WTC11 (cell line): ENCODE results near the gene CAST. TPM values are rescaled to one million over a fixed set of nuclear protein-coding genes. Genes with fewer than 3 reads are reported as not detected.

Experiments used
- ATAC-seq: fragments of 200-7000 bp; cut with Tn5 transposase; 2 replicates; pipeline ENCODE4 v1.10.0; 2021; ENCODE audit warnings: mild to moderate bottlenecking, moderate library complexity
- CTCF ChIA-PET: fragments of 300-600 bp; sonication (Branson Sonifier 250); formaldehyde crosslinking; loops from one replicate; lab custom pipeline; 2021; ENCODE audit warnings: antibody characterized with exemption; lab: Charles Lee
- POLR2A ChIA-PET: fragments of 350-600 bp; sonication (Branson Sonifier 250); formaldehyde crosslinking; loops from one replicate; lab custom pipeline; 2021; ENCODE audit warnings: antibody characterized with exemption; lab: Charles Lee
- DNase-seq: peaks from one replicate; pipeline ENCODE4 v3.0.0; 2021; ENCODE audit warnings: low spot score
- H3K27ac Mint-ChIP-seq: 2 replicates; pipeline ENCODE4 v1.8.0; 2021; ENCODE audit warnings: mixed read lengths
- H3K27me3 Mint-ChIP-seq: 2 replicates; pipeline ENCODE4 v1.8.0; 2021; ENCODE audit warnings: low read depth, mild to moderate bottlenecking, moderate library complexity, mixed read lengths
- H3K36me3 Mint-ChIP-seq: 2 replicates; pipeline ENCODE4 v1.8.0; 2021; ENCODE audit warnings: mixed read lengths
- H3K4me1 Mint-ChIP-seq: 2 replicates; pipeline ENCODE4 v1.8.0; 2022; ENCODE audit warnings: mixed read lengths
- H3K4me3 Mint-ChIP-seq: 2 replicates; pipeline ENCODE4 v1.8.0; 2021; ENCODE audit warnings: mild to moderate bottlenecking, moderate library complexity, mixed read lengths
- H3K9me3 Mint-ChIP-seq: 2 replicates; pipeline ENCODE4 v1.8.0; 2021; ENCODE audit warnings: mixed read lengths
- ATF1 ChIP-seq: sonication (generic); formaldehyde crosslinking; IDR thresholded peaks from 2 replicates; pipeline ENCODE4 v1.8.1; 2023; ENCODE audit warnings: mild to moderate bottlenecking, moderate library complexity, missing genetic modification reagents
- FOXJ3 ChIP-seq: sonication (generic); formaldehyde crosslinking; IDR thresholded peaks from 2 replicates; pipeline ENCODE4 v1.9.0; 2021; ENCODE audit warnings: missing genetic modification reagents, mild to moderate bottlenecking, borderline replicate concordance
- FOXP1 ChIP-seq: sonication (generic); formaldehyde crosslinking; IDR thresholded peaks from 2 replicates; pipeline ENCODE4 v1.8.0; 2022; ENCODE audit warnings: missing genetic modification reagents, mild to moderate bottlenecking, moderate library complexity, borderline replicate concordance
- GABPB1 ChIP-seq: sonication (generic); formaldehyde crosslinking; IDR thresholded peaks from 2 replicates; pipeline ENCODE4 v1.8.1; 2023; ENCODE audit warnings: mild to moderate bottlenecking, missing genetic modification reagents
- GRHL2 ChIP-seq: fragments of 250-450 bp; sonication (Bioruptor Pico); IDR thresholded peaks from 2 replicates; pipeline ENCODE4 v1.8.0; 2022; ENCODE audit warnings: mild to moderate bottlenecking, moderate library complexity; ENCODE audit not compliant: insufficient replicate concordance, severe bottlenecking
- JUN ChIP-seq: sonication (generic); formaldehyde crosslinking; IDR thresholded peaks from 2 replicates; pipeline ENCODE4 v1.8.0; 2023; ENCODE audit warnings: mild to moderate bottlenecking, missing genetic modification reagents
- NR2C2 ChIP-seq: sonication (generic); formaldehyde crosslinking; IDR thresholded peaks from 2 replicates; pipeline ENCODE4 v1.8.0; 2022; ENCODE audit warnings: mild to moderate bottlenecking, missing genetic modification reagents
- RORB ChIP-seq: fragments of 250-450 bp; sonication (Bioruptor Pico); IDR thresholded peaks from 2 replicates; pipeline ENCODE4 v1.9.0; 2021; ENCODE audit warnings: mild to moderate bottlenecking
- SMAD4 ChIP-seq: sonication (generic); formaldehyde crosslinking; IDR thresholded peaks from 2 replicates; pipeline ENCODE4 v1.8.0; 2022; ENCODE audit warnings: mild to moderate bottlenecking, missing genetic modification reagents
- TP53 ChIP-seq: sonication (generic); formaldehyde crosslinking; IDR thresholded peaks from 2 replicates; pipeline ENCODE4 v1.8.1; 2023; ENCODE audit warnings: mild to moderate bottlenecking, missing genetic modification reagents
- ZNF138 ChIP-seq: sonication (generic); formaldehyde crosslinking; conservative IDR thresholded peaks from 2 replicates; pipeline ENCODE4 v1.8.1; 2022; ENCODE audit warnings: mild to moderate bottlenecking, moderate library complexity, missing genetic modification reagents
- total RNA-seq: library from RNA; stranded (reverse); gene quantifications from 3 replicates; pipeline ENCODE4 v1.2.3, GENCODE V29; 2021
- TF ChIP-seq, protein P1 (sequence below): sonication (generic); formaldehyde crosslinking; IDR thresholded peaks from 2 replicates; pipeline ENCODE4 v1.8.0; 2022; ENCODE audit warnings: mild to moderate bottlenecking, missing genetic modification reagents
- TF ChIP-seq, protein P2 (sequence below): sonication (generic); formaldehyde crosslinking; IDR thresholded peaks from 2 replicates; pipeline ENCODE4 v1.8.0; 2022; ENCODE audit warnings: mild to moderate bottlenecking, missing genetic modification reagents
- TF ChIP-seq, protein P3 (sequence below): sonication (generic); formaldehyde crosslinking; IDR thresholded peaks from 2 replicates; pipeline ENCODE4 v1.8.1; 2022; ENCODE audit warnings: mild to moderate bottlenecking, missing genetic modification reagents, moderate library complexity, borderline replicate concordance
- TF ChIP-seq, protein P4 (sequence below): sonication (generic); formaldehyde crosslinking; conservative IDR thresholded peaks from 2 replicates; pipeline ENCODE4 v1.8.1; 2023; ENCODE audit warnings: mild to moderate bottlenecking, low read depth, missing genetic modification reagents, moderate library complexity
- TF ChIP-seq, protein P5 (sequence below): sonication (generic); formaldehyde crosslinking; IDR thresholded peaks from 2 replicates; pipeline ENCODE4 v1.8.1; 2023; ENCODE audit warnings: mild to moderate bottlenecking, missing genetic modification reagents

CAST gene
- total RNA-seq, 1 experiment from 2014 or later: 40.0 TPM

DNA sequence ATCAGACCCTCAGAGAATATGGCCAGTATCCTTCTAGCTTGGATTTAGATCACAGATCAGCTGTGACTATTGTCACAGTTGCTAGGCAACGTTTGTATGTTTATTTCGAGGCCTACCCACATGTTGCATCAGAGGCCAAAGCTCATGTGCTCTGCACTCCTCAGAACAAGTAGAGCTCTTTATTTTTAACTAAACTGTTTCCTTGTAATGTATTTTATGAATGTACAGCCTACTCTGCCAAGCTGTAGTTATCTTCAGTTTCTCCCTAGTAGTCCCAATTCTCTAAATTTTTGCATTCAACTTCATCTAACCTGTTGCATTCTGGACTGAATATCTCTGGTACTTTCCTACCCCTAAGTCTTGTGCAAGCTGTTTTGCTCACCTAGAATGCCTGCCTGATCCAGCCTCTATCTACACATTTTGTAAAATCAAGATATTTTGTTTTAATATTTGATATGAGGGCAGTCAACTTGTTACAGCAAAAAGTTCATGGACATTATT, 52.8 kb downstream of the CAST start:
- ATAC-seq (no peak), DNase-seq (no peak)
- H3K27ac Mint-ChIP-seq: no peak overlapping the region
- H3K36me3 Mint-ChIP-seq: no peaks in the 10 kb centered on the region
- H3K9me3 Mint-ChIP-seq: no peaks in the 10 kb centered on the region
- H3K27me3 Mint-ChIP-seq: peaks cover 12% of the 10 kb centered on the region
- H3K4me3 Mint-ChIP-seq: no peak overlapping the region
- ChIA-PET POLR2A (interaction anchor here (1.0 to 1.1 kb wide), 2 partner anchors 12 to 221 kb away, joined by 3 to 4 read pairs; partner anchors contain the start of gene LNPEP), CTCF (interaction anchor here (1.1 to 1.6 kb wide), 4 partner anchors 12 to 101 kb away, joined by 4 to 5 read pairs (median 4); no protein-coding TSS in a partner anchor)
- peak; percentile 96 for TF ChIP-seq GABPB1
- TF ChIP-seq, protein P1, sequence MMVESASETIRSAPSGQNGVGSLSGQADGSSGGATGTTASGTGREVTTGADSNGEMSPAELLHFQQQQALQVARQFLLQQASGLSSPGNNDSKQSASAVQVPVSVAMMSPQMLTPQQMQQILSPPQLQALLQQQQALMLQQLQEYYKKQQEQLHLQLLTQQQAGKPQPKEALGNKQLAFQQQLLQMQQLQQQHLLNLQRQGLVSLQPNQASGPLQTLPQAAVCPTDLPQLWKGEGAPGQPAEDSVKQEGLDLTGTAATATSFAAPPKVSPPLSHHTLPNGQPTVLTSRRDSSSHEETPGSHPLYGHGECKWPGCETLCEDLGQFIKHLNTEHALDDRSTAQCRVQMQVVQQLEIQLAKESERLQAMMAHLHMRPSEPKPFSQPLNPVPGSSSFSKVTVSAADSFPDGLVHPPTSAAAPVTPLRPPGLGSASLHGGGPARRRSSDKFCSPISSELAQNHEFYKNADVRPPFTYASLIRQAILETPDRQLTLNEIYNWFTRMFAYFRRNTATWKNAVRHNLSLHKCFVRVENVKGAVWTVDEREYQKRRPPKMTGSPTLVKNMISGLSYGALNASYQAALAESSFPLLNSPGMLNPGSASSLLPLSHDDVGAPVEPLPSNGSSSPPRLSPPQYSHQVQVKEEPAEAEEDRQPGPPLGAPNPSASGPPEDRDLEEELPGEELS: no peak
- peaks cover 14% of the 10 kb centered on the region for H3K4me1 Mint-ChIP-seq

DNA sequence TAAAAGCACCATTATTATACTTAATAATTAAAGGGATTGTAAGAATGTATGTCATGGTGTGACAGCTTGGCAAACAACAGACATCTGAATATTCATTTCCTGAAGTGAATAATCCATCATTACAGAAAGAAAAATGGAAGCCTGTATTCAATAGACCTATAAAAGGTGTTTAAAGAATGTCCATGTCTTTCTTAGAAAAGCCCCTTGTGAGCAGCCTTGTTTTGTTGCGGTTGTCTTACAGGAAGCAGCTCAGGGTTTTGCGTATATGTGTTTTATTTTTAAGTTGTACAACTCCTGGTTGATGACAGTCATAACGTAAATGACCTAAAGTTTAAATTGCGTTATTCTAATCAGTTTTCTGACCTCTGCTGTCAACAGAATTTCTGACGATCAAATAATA, 53.8 kb downstream of the CAST start:
- no peaks in the 10 kb centered on the region for H3K36me3 Mint-ChIP-seq
- H3K4me1 Mint-ChIP-seq: peaks cover 14% of the 10 kb centered on the region
- ChIA-PET CTCF (no interaction called here), POLR2A (interaction anchor here (0.6 kb wide), 1 partner anchor 98 kb away, joined by 3 read pairs; no protein-coding TSS in a partner anchor)
- no peak overlapping the region for H3K27ac Mint-ChIP-seq
- no peak overlapping the region for H3K4me3 Mint-ChIP-seq
- ATAC-seq (no peak), DNase-seq (no peak)
- no peak for TF ChIP-seq FOXP1 (CRISPR knock-in tag)
- TF ChIP-seq, protein P2, sequence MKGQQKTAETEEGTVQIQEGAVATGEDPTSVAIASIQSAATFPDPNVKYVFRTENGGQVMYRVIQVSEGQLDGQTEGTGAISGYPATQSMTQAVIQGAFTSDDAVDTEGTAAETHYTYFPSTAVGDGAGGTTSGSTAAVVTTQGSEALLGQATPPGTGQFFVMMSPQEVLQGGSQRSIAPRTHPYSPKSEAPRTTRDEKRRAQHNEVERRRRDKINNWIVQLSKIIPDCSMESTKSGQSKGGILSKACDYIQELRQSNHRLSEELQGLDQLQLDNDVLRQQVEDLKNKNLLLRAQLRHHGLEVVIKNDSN (CRISPR knock-in tag): no peak
- H3K27me3 Mint-ChIP-seq: peaks cover 12% of the 10 kb centered on the region
- no peaks in the 10 kb centered on the region for H3K9me3 Mint-ChIP-seq

DNA sequence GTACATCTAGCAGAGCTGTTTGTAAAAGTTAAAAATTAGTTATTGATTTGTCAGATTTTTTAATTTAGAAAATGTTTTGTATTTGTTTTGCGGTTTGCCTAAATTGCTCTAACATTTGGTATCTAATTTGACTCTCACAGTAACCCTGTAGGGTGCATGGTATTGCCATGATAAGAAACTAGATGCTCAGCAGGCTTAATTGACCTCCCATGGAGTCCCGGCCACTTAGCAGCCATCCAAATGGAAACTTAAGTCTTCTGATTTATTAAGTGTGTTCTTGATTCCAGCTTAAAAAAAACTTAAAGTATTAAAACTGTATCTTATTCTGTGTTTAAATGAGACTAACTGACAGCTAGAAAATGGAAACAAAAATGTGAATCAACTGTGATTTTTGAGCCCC, 54.5 kb downstream of the CAST start:
- H3K27ac Mint-ChIP-seq: no peak overlapping the region
- POLR2A ChIA-PET: interaction anchor here (0.6 kb wide), 1 partner anchor 99 kb away, joined by 3 read pairs; no protein-coding TSS in a partner anchor
- H3K27me3 Mint-ChIP-seq: peaks cover 12% of the 10 kb centered on the region
- DNase-seq (no peak), ATAC-seq (no peak)
- peaks cover 14% of the 10 kb centered on the region for H3K4me1 Mint-ChIP-seq
- H3K4me3 Mint-ChIP-seq: no peak overlapping the region
- CTCF ChIA-PET: no interaction called here
- TF ChIP-seq FOXJ3 (no peak), ZNF138 (CRISPR knock-in tag) (no peak), TP53 (CRISPR knock-in tag) (no peak), ATF1 (no peak), GABPB1 (no peak), RORB (CRISPR knock-in tag) (no peak), JUN (CRISPR knock-in tag) (no peak), SMAD4 (CRISPR knock-in tag) (no peak), NR2C2 (no peak), GRHL2 (CRISPR knock-in tag) (no peak)
- TF ChIP-seq, protein P3, sequence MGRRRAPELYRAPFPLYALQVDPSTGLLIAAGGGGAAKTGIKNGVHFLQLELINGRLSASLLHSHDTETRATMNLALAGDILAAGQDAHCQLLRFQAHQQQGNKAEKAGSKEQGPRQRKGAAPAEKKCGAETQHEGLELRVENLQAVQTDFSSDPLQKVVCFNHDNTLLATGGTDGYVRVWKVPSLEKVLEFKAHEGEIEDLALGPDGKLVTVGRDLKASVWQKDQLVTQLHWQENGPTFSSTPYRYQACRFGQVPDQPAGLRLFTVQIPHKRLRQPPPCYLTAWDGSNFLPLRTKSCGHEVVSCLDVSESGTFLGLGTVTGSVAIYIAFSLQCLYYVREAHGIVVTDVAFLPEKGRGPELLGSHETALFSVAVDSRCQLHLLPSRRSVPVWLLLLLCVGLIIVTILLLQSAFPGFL (CRISPR knock-in tag): no peak
- TF ChIP-seq, protein P4, sequence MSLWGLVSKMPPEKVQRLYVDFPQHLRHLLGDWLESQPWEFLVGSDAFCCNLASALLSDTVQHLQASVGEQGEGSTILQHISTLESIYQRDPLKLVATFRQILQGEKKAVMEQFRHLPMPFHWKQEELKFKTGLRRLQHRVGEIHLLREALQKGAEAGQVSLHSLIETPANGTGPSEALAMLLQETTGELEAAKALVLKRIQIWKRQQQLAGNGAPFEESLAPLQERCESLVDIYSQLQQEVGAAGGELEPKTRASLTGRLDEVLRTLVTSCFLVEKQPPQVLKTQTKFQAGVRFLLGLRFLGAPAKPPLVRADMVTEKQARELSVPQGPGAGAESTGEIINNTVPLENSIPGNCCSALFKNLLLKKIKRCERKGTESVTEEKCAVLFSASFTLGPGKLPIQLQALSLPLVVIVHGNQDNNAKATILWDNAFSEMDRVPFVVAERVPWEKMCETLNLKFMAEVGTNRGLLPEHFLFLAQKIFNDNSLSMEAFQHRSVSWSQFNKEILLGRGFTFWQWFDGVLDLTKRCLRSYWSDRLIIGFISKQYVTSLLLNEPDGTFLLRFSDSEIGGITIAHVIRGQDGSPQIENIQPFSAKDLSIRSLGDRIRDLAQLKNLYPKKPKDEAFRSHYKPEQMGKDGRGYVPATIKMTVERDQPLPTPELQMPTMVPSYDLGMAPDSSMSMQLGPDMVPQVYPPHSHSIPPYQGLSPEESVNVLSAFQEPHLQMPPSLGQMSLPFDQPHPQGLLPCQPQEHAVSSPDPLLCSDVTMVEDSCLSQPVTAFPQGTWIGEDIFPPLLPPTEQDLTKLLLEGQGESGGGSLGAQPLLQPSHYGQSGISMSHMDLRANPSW (CRISPR knock-in tag): no peak
- TF ChIP-seq, protein P5, sequence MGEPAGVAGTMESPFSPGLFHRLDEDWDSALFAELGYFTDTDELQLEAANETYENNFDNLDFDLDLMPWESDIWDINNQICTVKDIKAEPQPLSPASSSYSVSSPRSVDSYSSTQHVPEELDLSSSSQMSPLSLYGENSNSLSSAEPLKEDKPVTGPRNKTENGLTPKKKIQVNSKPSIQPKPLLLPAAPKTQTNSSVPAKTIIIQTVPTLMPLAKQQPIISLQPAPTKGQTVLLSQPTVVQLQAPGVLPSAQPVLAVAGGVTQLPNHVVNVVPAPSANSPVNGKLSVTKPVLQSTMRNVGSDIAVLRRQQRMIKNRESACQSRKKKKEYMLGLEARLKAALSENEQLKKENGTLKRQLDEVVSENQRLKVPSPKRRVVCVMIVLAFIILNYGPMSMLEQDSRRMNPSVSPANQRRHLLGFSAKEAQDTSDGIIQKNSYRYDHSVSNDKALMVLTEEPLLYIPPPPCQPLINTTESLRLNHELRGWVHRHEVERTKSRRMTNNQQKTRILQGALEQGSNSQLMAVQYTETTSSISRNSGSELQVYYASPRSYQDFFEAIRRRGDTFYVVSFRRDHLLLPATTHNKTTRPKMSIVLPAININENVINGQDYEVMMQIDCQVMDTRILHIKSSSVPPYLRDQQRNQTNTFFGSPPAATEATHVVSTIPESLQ (CRISPR knock-in tag): no peak
- H3K36me3 Mint-ChIP-seq: no peaks in the 10 kb centered on the region
- no peaks in the 10 kb centered on the region for H3K9me3 Mint-ChIP-seq
